GM19043 (cell line): Measurements from ENCODE around the gene COLEC11.
A peak's percentile ranks its signal among the peaks of the same experiment; 100 is the strongest.
"Not testable (repeated sequence)": the region's sequence is repeated elsewhere in the genome, so short reads cannot be mapped to it uniquely, and the experiment has no call there.

Experiments
- ATAC-seq: cut with Tn5 transposase; IDR thresholded peaks from one replicate; pipeline ENCODE4 v1.9.1; 2021; ENCODE audit warnings: low read depth; ENCODE audit not compliant: unreplicated experiment

Gene COLEC11

GRCh38 chr2:3635975-3636327, 41.0 kb downstream of the COLEC11 start:
- not testable (repeated sequence) for ATAC-seq

- ATAC-seq: no peak
These were observed 41.8 kb downstream of the COLEC11 start for GRCh38 chr2:3636586-3637310.

GRCh38 chr2:3637311-3637675, 42.4 kb downstream of the COLEC11 start:
- no peak for ATAC-seq

GRCh38 chr2:3637692-3638455, 43.0 kb downstream of the COLEC11 start:
- ATAC-seq: no peak

- ATAC-seq: no peak
These were observed 43.5 kb downstream of the COLEC11 start for GRCh38 chr2:3638456-3638810.

- ATAC-seq: no peak
These were observed 44.2 kb downstream of the COLEC11 start for GRCh38 chr2:3639015-3639630.

DNA sequence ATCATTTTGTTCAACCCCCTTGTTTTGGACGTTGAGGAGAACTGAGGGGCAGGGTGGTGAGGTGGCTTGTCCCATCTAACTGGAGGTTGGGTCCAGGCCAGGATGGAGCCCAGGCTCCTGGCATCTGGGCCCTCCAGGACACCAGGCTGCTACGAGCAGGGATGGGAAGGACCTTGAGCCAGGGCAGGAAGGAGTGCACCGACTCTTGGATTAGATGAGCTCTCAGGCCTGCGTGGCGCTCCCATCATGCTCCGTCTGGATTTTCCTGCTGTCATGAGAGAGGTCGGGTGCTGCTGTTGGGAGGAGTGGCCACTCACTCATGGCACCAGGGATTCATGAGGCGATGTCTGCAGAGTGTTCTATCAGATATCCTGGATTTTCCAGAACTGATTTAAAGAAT, 44.7 kb downstream of the COLEC11 start:
- no peak for ATAC-seq

DNA sequence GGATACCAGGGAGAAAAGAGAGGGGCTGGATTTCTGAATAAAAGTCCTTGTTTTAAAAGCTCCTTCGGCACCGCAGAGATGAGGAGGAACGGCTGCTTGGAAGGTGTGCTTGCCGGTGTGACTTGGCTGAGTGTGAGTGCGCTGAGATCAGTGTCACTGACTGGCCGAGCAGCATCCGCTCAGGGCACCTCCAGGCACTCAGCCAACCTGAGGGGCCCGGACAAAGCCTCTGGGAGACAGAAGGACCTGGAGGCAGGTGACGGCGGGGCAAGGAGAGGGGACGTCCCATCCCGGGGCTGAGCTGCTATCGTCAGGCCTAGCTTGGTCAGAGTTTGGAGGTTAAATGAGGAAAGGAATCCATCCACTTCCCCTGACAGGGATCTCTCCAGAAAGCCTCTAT, 46.3 kb downstream of the COLEC11 start:
- ATAC-seq: no peak

GRCh38 chr2:3641841-3642421, 47.0 kb downstream of the COLEC11 start:
- no peak for ATAC-seq

DNA sequence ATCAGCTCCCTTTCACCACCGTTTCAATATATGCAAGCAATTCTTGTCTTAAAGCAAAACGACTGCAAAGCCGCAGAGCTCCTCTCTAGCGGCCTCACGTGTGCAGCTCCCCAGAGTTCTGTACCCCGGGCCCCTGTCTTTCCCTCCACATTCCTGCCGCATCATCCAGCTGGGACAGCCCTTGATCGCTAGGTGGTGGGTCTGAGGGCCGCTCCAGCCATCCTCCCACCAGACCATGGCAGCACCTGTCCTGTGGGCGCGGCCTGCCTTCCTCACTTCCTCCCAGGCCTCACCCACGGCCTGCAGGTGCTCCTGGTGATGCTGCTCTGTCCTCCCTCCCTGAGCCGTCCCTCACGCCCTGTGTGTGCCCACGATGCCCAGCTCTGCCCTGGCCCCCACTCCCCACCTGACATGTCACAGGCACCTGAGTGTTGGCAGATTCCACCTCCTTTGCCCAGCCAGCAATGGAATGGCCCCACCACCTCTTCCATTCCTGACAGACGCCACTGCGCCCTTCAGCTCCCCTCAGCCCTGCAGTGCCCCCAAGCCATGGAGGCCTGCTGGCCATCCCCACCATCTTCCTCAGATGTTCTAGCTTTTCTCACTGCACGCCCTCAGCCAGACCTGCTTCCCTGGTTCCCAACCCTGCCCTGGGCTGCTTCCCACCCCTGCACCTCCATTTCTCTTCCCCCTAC, 47.8 kb downstream of the COLEC11 start:
- ATAC-seq: no peak

DNA sequence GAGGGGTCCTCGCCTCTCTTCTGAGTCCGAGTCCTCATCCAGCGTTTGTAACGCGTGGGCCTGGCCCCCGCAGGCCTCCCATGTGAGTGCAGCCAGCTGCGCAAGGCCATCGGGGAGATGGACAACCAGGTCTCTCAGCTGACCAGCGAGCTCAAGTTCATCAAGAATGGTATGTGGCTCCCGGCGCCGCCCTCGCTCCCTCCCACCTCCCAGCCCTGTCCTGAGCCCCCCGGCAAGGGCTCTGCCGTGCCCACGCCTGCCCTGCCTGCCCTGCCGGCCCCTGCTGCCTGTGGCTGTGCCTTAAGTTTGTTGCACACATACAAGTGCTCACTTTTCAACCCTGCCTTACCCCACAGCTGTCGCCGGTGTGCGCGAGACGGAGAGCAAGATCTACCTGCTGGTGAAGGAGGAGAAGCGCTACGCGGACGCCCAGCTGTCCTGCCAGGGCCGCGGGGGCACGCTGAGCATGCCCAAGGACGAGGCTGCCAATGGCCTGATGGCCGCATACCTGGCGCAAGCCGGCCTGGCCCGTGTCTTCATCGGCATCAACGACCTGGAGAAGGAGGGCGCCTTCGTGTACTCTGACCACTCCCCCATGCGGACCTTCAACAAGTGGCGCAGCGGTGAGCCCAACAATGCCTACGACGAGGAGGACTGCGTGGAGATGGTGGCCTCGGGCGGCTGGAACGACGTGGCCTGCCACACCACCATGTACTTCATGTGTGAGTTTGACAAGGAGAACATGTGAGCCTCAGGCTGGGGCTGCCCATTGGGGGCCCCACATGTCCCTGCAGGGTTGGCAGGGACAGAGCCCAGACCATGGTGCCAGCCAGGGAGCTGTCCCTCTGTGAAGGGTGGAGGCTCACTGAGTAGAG, 48.7 kb downstream of the COLEC11 start:
- no peak for ATAC-seq

- peak; percentile 80 for ATAC-seq
These were observed 49.3 kb downstream of the COLEC11 start for GRCh38 chr2:3644246-3644525.

GRCh38 chr2:3644891-3645605, 50.1 kb downstream of the COLEC11 start:
- ATAC-seq: no peak

DNA sequence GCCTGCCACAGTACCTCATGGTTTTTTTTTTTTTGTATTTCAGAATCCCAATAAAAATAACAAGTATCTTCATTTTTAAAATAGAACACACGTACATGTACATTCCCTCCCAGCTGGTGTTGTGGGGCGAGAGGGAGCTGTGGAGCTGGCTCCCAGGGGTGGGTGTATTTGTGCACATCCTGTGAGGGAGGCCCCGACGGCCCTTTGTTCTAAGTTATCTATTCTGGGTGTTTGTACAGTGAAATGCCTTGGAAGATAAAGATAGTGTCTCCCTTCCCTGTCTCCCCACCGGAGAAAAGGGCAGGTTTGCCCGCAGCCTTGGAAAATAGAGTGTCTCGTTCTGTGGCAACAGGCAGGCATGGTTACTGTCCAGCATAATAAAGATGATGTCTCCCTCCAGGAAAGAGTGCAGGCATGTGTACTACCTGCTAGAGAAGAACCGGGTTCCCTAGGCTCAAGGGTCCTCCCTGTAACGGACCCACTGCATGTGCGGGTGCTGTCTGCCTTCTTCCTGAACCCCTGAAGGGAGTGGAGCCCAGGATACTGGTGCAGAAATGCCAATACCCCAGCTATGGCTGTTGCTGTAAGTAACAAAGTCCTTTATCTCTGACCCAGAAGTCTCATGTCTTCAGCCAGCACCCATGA, 51.0 kb downstream of the COLEC11 start:
- ATAC-seq: no peak

DNA sequence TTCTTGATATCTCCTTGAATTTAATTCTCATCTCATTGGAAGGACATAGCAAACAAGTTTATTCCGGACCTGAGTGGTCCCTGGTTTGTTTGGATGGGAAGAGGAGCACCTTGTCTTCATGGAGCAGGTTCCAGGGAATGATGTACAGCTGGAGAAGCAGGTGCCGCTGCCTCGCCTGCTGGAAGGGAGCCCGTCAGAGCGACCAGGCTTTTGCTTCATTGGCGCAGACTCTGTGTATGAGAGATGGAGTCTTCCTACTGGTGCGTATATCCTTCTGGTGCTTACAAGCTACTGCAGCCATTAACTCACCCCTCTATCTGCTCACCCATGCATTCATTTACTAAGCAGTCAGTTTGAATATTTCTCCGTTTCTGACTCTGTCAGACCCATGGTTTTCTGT, 51.5 kb downstream of the COLEC11 start:
- no peak for ATAC-seq

- ATAC-seq: no peak
These were observed 52.3 kb downstream of the COLEC11 start for GRCh38 chr2:3647246-3647645.

GRCh38 chr2:3647831-3648651, 53.1 kb downstream of the COLEC11 start:
- no peak for ATAC-seq

DNA sequence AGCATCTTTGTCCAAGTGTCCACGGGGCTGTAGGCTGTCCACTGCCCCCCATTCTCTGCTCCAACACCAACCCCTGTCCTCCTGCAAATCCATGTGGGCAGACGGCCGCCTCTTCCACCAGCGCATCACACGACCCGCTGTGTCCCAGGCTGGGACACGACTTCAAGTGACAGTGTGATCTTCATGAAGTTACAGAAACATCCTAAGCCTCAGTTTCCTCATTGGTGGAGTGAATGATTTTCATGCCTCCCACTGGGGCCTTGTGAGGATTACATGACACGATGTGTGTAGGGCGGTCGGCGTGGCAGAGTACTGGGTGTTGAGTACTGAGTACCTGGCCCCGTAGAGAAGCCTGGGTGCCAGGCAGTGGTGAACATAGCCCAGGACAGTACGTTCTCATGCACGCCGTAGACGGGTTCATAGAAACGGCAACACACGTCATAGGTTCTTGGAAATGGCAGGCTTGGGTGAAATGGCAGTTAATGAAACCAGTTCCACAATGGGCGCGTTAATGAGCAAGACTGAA, 53.8 kb downstream of the COLEC11 start:
- ATAC-seq: no peak
